Pancreas (tissue), 10 donors: ENCODE measurements around the gene LAIR1. TPM values are rescaled to one million over a fixed set of nuclear protein-coding genes. Genes with fewer than 3 reads are reported as not detected.

Experiments used
- ATAC-seq, 4 donors: fragments of 200-7000 bp; cut with Tn5 transposase; one replicate each; pipeline versions ENCODE4 v1.8.0 to v1.9.1; 2020; ENCODE audit warnings: mild to moderate bottlenecking in 4 of 4, moderate library complexity in 4 of 4
- DNase-seq, 6 donors: peaks; one replicate each; pipeline ENCODE4 v3.0.0-alpha.2; 2020
- FAIRE-seq: peaks from 2 replicates; lab custom pipeline; 2012; peaks lifted over from hg19 to GRCh38; lab: Jason Lieb, UNC
- H3K27ac ChIP-seq, 4 donors: fragments of 200-600 bp; sonication (generic); 1 replicate in 3 of 4; 2 replicates in 1 of 4; pipeline versions ENCODE4 v1.5.0 to v1.8.0; 2020
- H3K27me3 ChIP-seq, 4 donors: fragments of 200-600 bp; one replicate each; pipeline ENCODE4 v1.8.0; 2021
- H3K36me3 ChIP-seq, 3 donors: fragments of 200-600 bp; sonication (generic) in 1 of 3; one replicate each; pipeline versions ENCODE4 v1.5.0 to v1.8.0; 2020 to 2021
- H3K4me1 ChIP-seq, 3 donors: fragments of 200-600 bp; one replicate each; pipeline ENCODE4 v1.8.0; 2021
- H3K4me3 ChIP-seq, 4 donors: fragments of 200-600 bp; sonication (generic) in 2 of 4; one replicate each; pipeline versions ENCODE4 v1.5.0 to v1.8.0; 2020 to 2021
- H3K9me3 ChIP-seq, 4 donors: fragments of 200-600 bp; one replicate each; pipeline ENCODE4 v1.8.0; 2021
- CTCF ChIP-seq, 4 donors: fragments of 200-600 bp; sonication (generic) in 3 of 4; IDR thresholded peaks; one replicate each; pipeline versions ENCODE4 v1.5.0 to v1.8.0; 2021; ENCODE audit warnings: antibody characterized with exemption in 4 of 4
- WGBS, 2 donors: extraction: QIAGEN DNeasy Blood & Tissue Kit; methylation state at CpG; one replicate each; pipeline ENCODE4 v1.1.7; 2013; 5-methylcytosine and 5-hydroxymethylcytosine counted together
- intact Hi-C, 3 donors: fragments of 100-400 bp; cut with DNase I; formaldehyde crosslinking; loops; one replicate each; pipeline versions ENCODE4 v1.11.1 to v1.14.2; 2022
- polyA plus RNA-seq, 2 donors: library from polyadenylated mRNA; stranded (reverse); fragments of 200-250 nt; gene quantifications; one replicate each; pipeline ENCODE4 v1.2.3, GENCODE V29; 2013
- total RNA-seq, 6 donors: library from RNA; stranded (reverse); fragmentation: NEBNext Ultra II Directional in 4 of 6; extraction: Animal tissue kit (Norgen Biotek cat#: 25700) in 4 of 6; gene quantifications; one replicate each; pipeline versions ENCODE4 v1.2.1 to v1.2.4, GENCODE V29; 2021 to 2023
- donor health status: healthy with polysubstance abuse.
- donor health status: DM: no; HTN: no; CAD: no; lungs with moderate emphysema.
- donor health status: DM: no; HTN: no; CAD: no.
- donor health status: control.
- donor health status: control.
- donor health status: Bipolar disorder and iron deficiency.
- donor health status: DM: yes; HTN: yes; CAD: no.
- donor health status: DM: no; HTN: no; CAD: no.
- donor health status: DM: no; HTN: no; CAD: no.
- donor health status: DM: yes; HTN: yes; CAD: no.

LAIR1 gene
- total and polyA plus RNA-seq, 8 donors = 0.69 to 33.1 (median 3.1) TPM

- TF ChIP-seq CTCF (IDR thresholded peaks at IDR 0.05) = no peak
- Histone ChIP-seq H3K9me3 (no peaks in the 10 kb centered on the region), H3K4me1 (no peaks in the 10 kb centered on the region), H3K27me3 (peaks cover 0 to 5% (median 0%) of the 10 kb centered on the region in 4 donors), H3K36me3 (no peaks in the 10 kb centered on the region), H3K27ac (no peak overlapping the region), H3K4me3 (no peak overlapping the region)
- intact Hi-C loops = no loop called here
- DNase-seq = no peak
- WGBS, 2 donors = 36 to 47% methylated on average over 6 of the region's 6 CpGs
- FAIRE-seq = no peak
- ATAC-seq = no peak
Observed at GRCh38 chr19:54312011-54312410, 52.7 kb downstream of the LAIR1 start.

DNA sequence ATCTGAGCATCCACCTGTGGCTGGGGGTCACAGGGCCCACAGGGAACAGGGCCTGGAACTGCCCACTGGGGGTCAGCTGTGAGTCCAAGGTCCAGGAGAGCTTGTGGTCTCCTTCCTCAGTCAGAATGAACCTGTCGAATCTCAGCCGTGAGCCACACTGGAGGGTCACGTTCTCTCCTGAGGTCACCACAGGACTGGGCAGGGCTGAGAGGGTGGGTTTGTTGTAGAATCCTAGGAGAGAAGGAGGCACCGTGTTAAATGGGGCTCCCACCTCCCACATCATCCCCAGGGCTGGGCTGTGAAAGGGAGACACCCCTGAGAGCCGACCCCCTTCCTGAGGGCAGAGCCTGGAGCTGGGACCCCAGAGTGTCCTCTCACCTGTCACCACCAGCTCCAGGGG is 53.2 kb downstream of the LAIR1 start:
- no peaks in the 10 kb centered on the region for H3K36me3 ChIP-seq
- no peak for FAIRE-seq
- H3K27me3 ChIP-seq = peaks cover 0 to 5% (median 0%) of the 10 kb centered on the region in 4 donors
- no peaks in the 10 kb centered on the region for H3K4me1 ChIP-seq
- DNase-seq = no peak
- no peak overlapping the region for H3K27ac ChIP-seq
- intact Hi-C loops = no loop called here
- no peak overlapping the region for H3K4me3 ChIP-seq
- ATAC-seq = no peak
- TF ChIP-seq CTCF (IDR thresholded peaks at IDR 0.05) = no peak
- 21 to 27% methylated on average over 4 to 5 of the region's 5 CpGs for WGBS, 2 donors
- H3K9me3 ChIP-seq = no peaks in the 10 kb centered on the region

DNA sequence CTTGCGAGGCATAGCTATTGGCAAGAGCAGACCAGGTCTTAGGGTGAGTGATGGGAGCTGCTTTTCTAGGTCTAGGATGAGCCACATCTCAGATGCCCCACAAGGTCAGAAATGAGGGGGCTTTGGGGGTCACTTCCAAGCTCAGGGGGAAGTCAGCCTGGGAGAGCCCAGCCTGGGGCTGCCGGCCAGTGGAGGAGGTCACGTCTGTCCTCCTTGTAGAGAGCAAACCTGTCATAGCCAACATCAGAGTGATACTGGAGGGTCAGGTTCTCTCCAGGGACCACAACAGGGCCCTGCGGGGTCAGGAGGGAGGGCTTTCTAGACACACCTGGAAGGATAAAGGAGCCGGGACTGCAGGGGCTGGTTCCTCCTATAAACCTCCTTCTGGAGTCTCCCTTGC is 54.2 kb downstream of the LAIR1 start:
- no peak overlapping the region for H3K27ac ChIP-seq
- WGBS, 2 donors = 45 to 46% methylated on average over 5 of the region's 5 CpGs
- no peaks in the 10 kb centered on the region for H3K9me3 ChIP-seq
- H3K4me3 ChIP-seq = no peak overlapping the region
- TF ChIP-seq CTCF (IDR thresholded peaks at IDR 0.05) = no peak
- peaks cover 0 to 5% (median under 1%) of the 10 kb centered on the region in 4 donors for H3K27me3 ChIP-seq
- intact Hi-C loops = no loop called here
- DNase-seq (no peak), FAIRE-seq (no peak), ATAC-seq (no peak)
- no peaks in the 10 kb centered on the region for H3K36me3 ChIP-seq
- no peaks in the 10 kb centered on the region for H3K4me1 ChIP-seq

GRCh38 chr19:54309811-54310210 is 54.9 kb downstream of the LAIR1 start:
- FAIRE-seq (no peak), DNase-seq (no peak), ATAC-seq (no peak)
- Histone ChIP-seq H3K27ac (no peak overlapping the region), H3K4me3 (no peak overlapping the region), H3K27me3 (peaks cover 0 to 5% (median under 1%) of the 10 kb centered on the region in 4 donors), H3K36me3 (no peaks in the 10 kb centered on the region), H3K4me1 (no peaks in the 10 kb centered on the region), H3K9me3 (no peaks in the 10 kb centered on the region)
- intact Hi-C loops = no loop called here
- no peak for TF ChIP-seq CTCF (IDR thresholded peaks at IDR 0.05)
- whole genome bisulfite sequencing, 2 donors = 50 to 57% methylated on average over 12 of the region's 12 CpGs

GRCh38 chr19:54307389-54308020 is 57.2 kb downstream of the LAIR1 start:
- WGBS, 2 donors = 65 to 78% methylated on average over 5 of the region's 5 CpGs
- Histone ChIP-seq H3K27me3 (peaks cover 0 to 5% (median 0%) of the 10 kb centered on the region in 4 donors), H3K4me3 (no peak overlapping the region), H3K36me3 (no peaks in the 10 kb centered on the region), H3K27ac (no peak overlapping the region), H3K9me3 (no peaks in the 10 kb centered on the region), H3K4me1 (no peaks in the 10 kb centered on the region)
- FAIRE-seq (no peak), DNase-seq (no peak), ATAC-seq (no peak)
- intact Hi-C loops = no loop called here
- TF ChIP-seq CTCF (IDR thresholded peaks at IDR 0.05) = no peak
